ENCODE measurements around the gene THADA. TPM values are rescaled to one million over a fixed set of nuclear protein-coding genes. Genes with fewer than 3 reads are reported as not detected.

THADA gene
- total and polyA plus RNA-seq, 2 donors (not counting 1 experiment from before 2014, with no cell fraction given): 9.2 to 36.2 TPM

DNA sequence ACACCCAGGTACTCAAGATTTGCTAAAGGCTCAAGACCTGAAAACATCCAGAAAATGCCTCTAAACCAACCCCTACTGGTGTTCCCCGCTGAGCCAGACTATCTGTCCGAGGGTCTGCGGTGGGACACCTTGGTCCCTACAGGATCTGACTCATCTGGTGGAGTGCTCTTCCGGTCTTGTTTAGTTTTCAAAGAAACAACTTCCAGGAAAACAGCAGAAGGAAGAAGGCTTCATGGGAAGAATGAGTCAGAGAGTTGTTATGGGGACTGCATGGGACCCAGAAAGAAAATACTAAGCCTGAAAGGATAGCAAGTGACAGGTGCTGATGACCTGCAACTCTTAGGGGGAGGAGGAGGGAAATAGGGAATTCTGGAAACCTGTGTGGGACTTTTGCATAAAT, 410.7 kb downstream of the THADA start:
- no peaks in the 10 kb centered on the region for H4K20me1 ChIP-seq (ENCODE audit: control insufficient read depth, extremely low read depth, insufficient read depth, low read length)
- H2AFZ ChIP-seq (ENCODE audit: low read length): no peak overlapping the region
- H3K36me3 ChIP-seq (ENCODE audit: control insufficient read depth, insufficient read depth, low read length): no peaks in the 10 kb centered on the region
- peak in 1 of 2 donors; percentile 32 for DNase-seq (ENCODE audit: low read depth in 2 of 2)
- no peak for TF ChIP-seq EZH2 (IDR thresholded peaks at IDR 0.05; ENCODE audit: low read length, missing control alignments)
- TF ChIP-seq, protein P1, sequence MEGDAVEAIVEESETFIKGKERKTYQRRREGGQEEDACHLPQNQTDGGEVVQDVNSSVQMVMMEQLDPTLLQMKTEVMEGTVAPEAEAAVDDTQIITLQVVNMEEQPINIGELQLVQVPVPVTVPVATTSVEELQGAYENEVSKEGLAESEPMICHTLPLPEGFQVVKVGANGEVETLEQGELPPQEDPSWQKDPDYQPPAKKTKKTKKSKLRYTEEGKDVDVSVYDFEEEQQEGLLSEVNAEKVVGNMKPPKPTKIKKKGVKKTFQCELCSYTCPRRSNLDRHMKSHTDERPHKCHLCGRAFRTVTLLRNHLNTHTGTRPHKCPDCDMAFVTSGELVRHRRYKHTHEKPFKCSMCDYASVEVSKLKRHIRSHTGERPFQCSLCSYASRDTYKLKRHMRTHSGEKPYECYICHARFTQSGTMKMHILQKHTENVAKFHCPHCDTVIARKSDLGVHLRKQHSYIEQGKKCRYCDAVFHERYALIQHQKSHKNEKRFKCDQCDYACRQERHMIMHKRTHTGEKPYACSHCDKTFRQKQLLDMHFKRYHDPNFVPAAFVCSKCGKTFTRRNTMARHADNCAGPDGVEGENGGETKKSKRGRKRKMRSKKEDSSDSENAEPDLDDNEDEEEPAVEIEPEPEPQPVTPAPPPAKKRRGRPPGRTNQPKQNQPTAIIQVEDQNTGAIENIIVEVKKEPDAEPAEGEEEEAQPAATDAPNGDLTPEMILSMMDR (conservative IDR thresholded peaks at IDR 0.05 in 1 of 2, IDR thresholded peaks at IDR 0.05 in 1 of 2; ENCODE audit: low read depth in 1 of 2, low read length in 2 of 2): no peak
- H3K9ac ChIP-seq (ENCODE audit: insufficient read depth, low read length): no peak overlapping the region
- no peak overlapping the region for H3K27ac ChIP-seq (ENCODE audit: insufficient read depth, low read length)
- no peaks in the 10 kb centered on the region for H3K79me2 ChIP-seq (ENCODE audit: control insufficient read depth, insufficient read depth, low read length)
- no peak overlapping the region for H3K4me2 ChIP-seq (ENCODE audit: extremely low read depth, insufficient read depth, low read length)
- H3K4me3 ChIP-seq (replicated peaks in 1 of 4; ENCODE audit: control extremely low read depth in 1 of 4, insufficient read depth in 1 of 4, low read depth in 3 of 4, low read length in 4 of 4): no peak overlapping the region
- peaks cover 4% of the 10 kb centered on the region for H3K4me1 ChIP-seq (ENCODE audit: control insufficient read depth, extremely low read depth, insufficient read depth, low read length)
- H3K9me3 ChIP-seq (ENCODE audit: control insufficient read depth, insufficient read depth, low read depth, low read length): no peaks in the 10 kb centered on the region
- H3K27me3 ChIP-seq (ENCODE audit: control insufficient read depth, insufficient read depth, low read length): no peaks in the 10 kb centered on the region

DNA sequence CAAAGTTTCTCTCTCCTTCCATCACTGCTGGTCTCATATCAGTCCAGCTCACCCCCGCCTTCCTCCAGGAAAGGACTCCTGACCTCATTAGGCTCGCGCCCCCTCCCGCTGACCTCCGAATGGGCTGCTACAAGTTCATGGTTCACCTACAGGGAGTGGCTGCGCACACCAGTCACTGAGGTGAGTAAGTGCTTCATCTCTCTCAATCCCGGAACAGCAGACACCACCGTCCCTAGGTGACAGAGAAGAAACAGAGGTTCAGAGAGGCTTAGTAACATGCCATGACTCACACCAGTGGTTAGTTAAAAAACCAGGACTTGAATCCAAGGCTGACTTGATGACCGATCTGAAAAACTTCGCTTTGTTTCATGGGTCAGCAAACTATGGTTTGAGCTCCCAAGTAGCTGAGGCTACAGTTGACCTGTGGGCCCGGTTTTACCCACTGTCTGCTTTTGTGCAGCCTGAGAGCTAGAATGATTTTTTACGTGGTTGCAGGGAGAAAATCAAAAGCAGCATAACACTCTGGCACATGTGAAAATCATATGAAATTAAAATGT, 411.4 kb downstream of the THADA start:
- Histone ChIP-seq H3K27me3 (ENCODE audit: control insufficient read depth, insufficient read depth, low read length) (no peaks in the 10 kb centered on the region), H3K4me1 (ENCODE audit: control insufficient read depth, extremely low read depth, insufficient read depth, low read length) (peaks cover 4% of the 10 kb centered on the region), H3K27ac (ENCODE audit: insufficient read depth, low read length) (no peak overlapping the region), H3K9ac (ENCODE audit: insufficient read depth, low read length) (no peak overlapping the region), H3K4me3 (replicated peaks in 1 of 4; ENCODE audit: control extremely low read depth in 1 of 4, insufficient read depth in 1 of 4, low read depth in 3 of 4, low read length in 4 of 4) (no peak overlapping the region), H3K36me3 (ENCODE audit: control insufficient read depth, insufficient read depth, low read length) (no peaks in the 10 kb centered on the region), H3K9me3 (ENCODE audit: control insufficient read depth, insufficient read depth, low read depth, low read length) (no peaks in the 10 kb centered on the region), H4K20me1 (ENCODE audit: control insufficient read depth, extremely low read depth, insufficient read depth, low read length) (no peaks in the 10 kb centered on the region), H3K79me2 (ENCODE audit: control insufficient read depth, insufficient read depth, low read length) (no peaks in the 10 kb centered on the region), H2AFZ (ENCODE audit: low read length) (no peak overlapping the region), H3K4me2 (ENCODE audit: extremely low read depth, insufficient read depth, low read length) (no peak overlapping the region)
- no peak for TF ChIP-seq EZH2 (IDR thresholded peaks at IDR 0.05; ENCODE audit: low read length, missing control alignments)
- TF ChIP-seq, protein P1 (conservative IDR thresholded peaks at IDR 0.05 in 1 of 2, IDR thresholded peaks at IDR 0.05 in 1 of 2; ENCODE audit: low read depth in 1 of 2, low read length in 2 of 2): no peak
- DNase-seq (ENCODE audit: low read depth in 2 of 2): peak; percentile 37 to 95

DNA sequence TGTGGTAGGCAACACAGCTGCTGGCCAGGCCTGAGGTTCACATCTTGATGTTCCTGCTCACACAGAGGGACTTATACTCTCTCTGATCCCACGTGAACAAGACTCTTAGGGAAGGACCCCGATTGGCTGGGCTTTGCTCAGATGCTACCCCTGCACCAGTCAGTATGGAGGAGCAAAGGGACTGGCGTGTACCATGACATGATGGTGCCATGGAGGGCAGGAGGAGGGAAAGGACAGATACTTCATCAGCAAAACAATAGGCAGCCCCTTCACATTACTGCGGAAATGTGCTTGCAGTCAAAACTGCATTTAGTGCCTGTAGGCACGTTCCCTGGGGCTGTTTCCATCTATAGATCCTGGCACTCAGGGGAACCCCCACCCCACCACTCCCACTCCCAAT, 412.1 kb downstream of the THADA start:
- H4K20me1 ChIP-seq (ENCODE audit: control insufficient read depth, extremely low read depth, insufficient read depth, low read length): no peaks in the 10 kb centered on the region
- H3K79me2 ChIP-seq (ENCODE audit: control insufficient read depth, insufficient read depth, low read length): no peaks in the 10 kb centered on the region
- DNase-seq (ENCODE audit: low read depth in 2 of 2): no peak
- no peak overlapping the region for H3K9ac ChIP-seq (ENCODE audit: insufficient read depth, low read length)
- TF ChIP-seq, protein P1 (conservative IDR thresholded peaks at IDR 0.05 in 1 of 2, IDR thresholded peaks at IDR 0.05 in 1 of 2; ENCODE audit: low read depth in 1 of 2, low read length in 2 of 2): no peak
- no peak for TF ChIP-seq EZH2 (IDR thresholded peaks at IDR 0.05; ENCODE audit: low read length, missing control alignments)
- H3K4me1 ChIP-seq (ENCODE audit: control insufficient read depth, extremely low read depth, insufficient read depth, low read length): peaks cover 6% of the 10 kb centered on the region
- H3K9me3 ChIP-seq (ENCODE audit: control insufficient read depth, insufficient read depth, low read depth, low read length): no peaks in the 10 kb centered on the region
- no peak overlapping the region for H2AFZ ChIP-seq (ENCODE audit: low read length)
- H3K4me3 ChIP-seq (replicated peaks in 1 of 4; ENCODE audit: control extremely low read depth in 1 of 4, insufficient read depth in 1 of 4, low read depth in 3 of 4, low read length in 4 of 4): no peak overlapping the region
- no peak overlapping the region for H3K27ac ChIP-seq (ENCODE audit: insufficient read depth, low read length)
- H3K4me2 ChIP-seq (ENCODE audit: extremely low read depth, insufficient read depth, low read length): no peak overlapping the region
- no peaks in the 10 kb centered on the region for H3K36me3 ChIP-seq (ENCODE audit: control insufficient read depth, insufficient read depth, low read length)
- no peaks in the 10 kb centered on the region for H3K27me3 ChIP-seq (ENCODE audit: control insufficient read depth, insufficient read depth, low read length)
